Type B pancreatic cell (in vitro differentiated cells): ENCODE data around the gene CDC42. TPM values are rescaled to one million over a fixed set of nuclear protein-coding genes. Genes with fewer than 3 reads are reported as not detected.
"Not testable (repeated sequence)": the region's sequence is repeated elsewhere in the genome, so short reads cannot be mapped to it uniquely, and the experiment has no call there.

ENCODE experiments used
- DNase-seq: peaks from one replicate; pipeline ENCODE4 v3.0.0; 2021; ENCODE audit warnings: mixed read lengths; ENCODE audit not compliant: unreplicated experiment; ENCODE audit errors: extremely low spot score
- H3K27ac Mint-ChIP-seq: 2 replicates; pipeline ENCODE4 v1.8.0; 2021; ENCODE audit warnings: mild to moderate bottlenecking, mixed read lengths
- H3K27me3 Mint-ChIP-seq: 2 replicates; pipeline ENCODE4 v1.8.0; 2021; ENCODE audit warnings: mixed read lengths
- H3K36me3 Mint-ChIP-seq: 2 replicates; pipeline ENCODE4 v1.8.0; 2021; ENCODE audit warnings: mixed read lengths
- H3K4me1 Mint-ChIP-seq: one replicate; pipeline ENCODE4 v1.8.0; 2021; ENCODE audit warnings: mixed read lengths; ENCODE audit not compliant: unreplicated experiment
- H3K4me3 Mint-ChIP-seq: 2 replicates; pipeline ENCODE4 v1.8.0; 2021; ENCODE audit warnings: mild to moderate bottlenecking, mixed read lengths
- H3K9me3 Mint-ChIP-seq: 2 replicates; pipeline ENCODE4 v1.8.0; 2021; ENCODE audit warnings: mixed read lengths
- total RNA-seq: library from RNA; stranded (reverse); gene quantifications from 2 replicates; pipeline ENCODE4 v1.2.1, GENCODE V29; 2021; ENCODE audit warnings: low replicate concordance
- TF ChIP-seq, protein P1 (sequence below): fragments of 200-600 bp; sonication (generic); conservative IDR thresholded peaks from 2 replicates; pipeline ENCODE4 v1.5.0; 2021; ENCODE audit warnings: antibody characterized with exemption, mild to moderate bottlenecking

The CDC42 gene
- total RNA-seq, 1 donor from 2014 or later, result 238 TPM

DNA sequence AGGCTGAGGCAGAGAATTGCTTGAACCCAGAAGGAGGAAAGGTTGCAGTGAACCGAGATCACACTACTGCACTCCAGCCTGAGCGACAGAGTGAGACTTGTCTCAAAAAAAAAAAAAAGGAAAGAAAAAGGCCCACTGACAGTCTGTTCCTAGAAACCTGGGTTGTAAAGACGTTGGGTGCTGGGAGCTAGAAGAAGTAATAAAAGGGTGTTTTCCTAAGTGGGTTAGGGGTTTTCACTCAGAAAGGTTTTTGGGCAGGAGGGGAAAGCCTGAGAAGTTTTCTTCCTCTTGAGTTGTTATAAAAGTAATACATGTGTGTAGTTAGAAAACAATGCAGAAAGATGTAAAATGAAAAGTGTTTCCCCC lies 25.6 kb upstream of the CDC42 start:
- Mint-ChIP-seq H3K36me3 (no peaks in the 10 kb centered on the region), H3K9me3 (no peaks in the 10 kb centered on the region), H3K4me3 (peak overlapping the region; percentile 54), H3K27ac (no peak overlapping the region), H3K27me3 (no peaks in the 10 kb centered on the region), H3K4me1 (peaks cover 28% of the 10 kb centered on the region)
- no peak for DNase-seq
- TF ChIP-seq, protein P1, sequence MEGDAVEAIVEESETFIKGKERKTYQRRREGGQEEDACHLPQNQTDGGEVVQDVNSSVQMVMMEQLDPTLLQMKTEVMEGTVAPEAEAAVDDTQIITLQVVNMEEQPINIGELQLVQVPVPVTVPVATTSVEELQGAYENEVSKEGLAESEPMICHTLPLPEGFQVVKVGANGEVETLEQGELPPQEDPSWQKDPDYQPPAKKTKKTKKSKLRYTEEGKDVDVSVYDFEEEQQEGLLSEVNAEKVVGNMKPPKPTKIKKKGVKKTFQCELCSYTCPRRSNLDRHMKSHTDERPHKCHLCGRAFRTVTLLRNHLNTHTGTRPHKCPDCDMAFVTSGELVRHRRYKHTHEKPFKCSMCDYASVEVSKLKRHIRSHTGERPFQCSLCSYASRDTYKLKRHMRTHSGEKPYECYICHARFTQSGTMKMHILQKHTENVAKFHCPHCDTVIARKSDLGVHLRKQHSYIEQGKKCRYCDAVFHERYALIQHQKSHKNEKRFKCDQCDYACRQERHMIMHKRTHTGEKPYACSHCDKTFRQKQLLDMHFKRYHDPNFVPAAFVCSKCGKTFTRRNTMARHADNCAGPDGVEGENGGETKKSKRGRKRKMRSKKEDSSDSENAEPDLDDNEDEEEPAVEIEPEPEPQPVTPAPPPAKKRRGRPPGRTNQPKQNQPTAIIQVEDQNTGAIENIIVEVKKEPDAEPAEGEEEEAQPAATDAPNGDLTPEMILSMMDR, result no peak

- DNase-seq, result no peak
- TF ChIP-seq, protein P1, result no peak
- no peaks in the 10 kb centered on the region for H3K9me3 Mint-ChIP-seq
- H3K36me3 Mint-ChIP-seq, result no peaks in the 10 kb centered on the region
- H3K4me1 Mint-ChIP-seq, result peaks cover 13% of the 10 kb centered on the region
- H3K4me3 Mint-ChIP-seq, result no peak overlapping the region
- no peaks in the 10 kb centered on the region for H3K27me3 Mint-ChIP-seq
- no peak overlapping the region for H3K27ac Mint-ChIP-seq
These were observed 22.5 kb upstream of the CDC42 start for GRCh38 chr1:22030057-22030456.

DNA sequence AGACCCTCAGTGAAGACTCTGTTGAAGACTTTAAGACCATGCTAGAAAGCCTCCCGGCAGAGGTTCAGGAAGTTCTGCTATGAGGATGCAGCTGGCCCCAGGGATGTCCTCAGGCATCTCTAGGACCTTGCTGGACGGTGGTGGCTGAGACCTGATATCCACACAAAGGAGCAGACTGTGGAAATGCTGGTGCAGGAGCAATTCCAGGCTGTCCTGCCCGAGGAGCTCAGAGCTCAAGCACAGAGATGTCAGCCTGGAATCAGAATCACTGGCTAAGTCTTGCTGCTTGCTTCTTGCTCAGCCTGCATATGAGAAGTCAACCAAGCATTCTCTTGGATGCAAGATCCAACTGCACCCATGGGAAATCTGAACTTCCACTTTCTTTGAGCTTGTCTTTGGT lies 22.0 kb upstream of the CDC42 start:
- Mint-ChIP-seq H3K4me3 (no peak overlapping the region), H3K36me3 (no peaks in the 10 kb centered on the region), H3K9me3 (no peaks in the 10 kb centered on the region), H3K27me3 (no peaks in the 10 kb centered on the region), H3K4me1 (peaks cover 11% of the 10 kb centered on the region), H3K27ac (no peak overlapping the region)
- TF ChIP-seq, protein P1, result no peak
- no peak for DNase-seq

GRCh38 chr1:22031214-22031962 lies 21.1 kb upstream of the CDC42 start:
- Mint-ChIP-seq H3K27ac (peak overlapping the region; percentile 44), H3K4me1 (peaks cover 5% of the 10 kb centered on the region), H3K36me3 (no peaks in the 10 kb centered on the region), H3K9me3 (no peaks in the 10 kb centered on the region), H3K4me3 (no peak overlapping the region), H3K27me3 (no peaks in the 10 kb centered on the region)
- TF ChIP-seq, protein P1, result no peak
- DNase-seq, result no peak

DNA sequence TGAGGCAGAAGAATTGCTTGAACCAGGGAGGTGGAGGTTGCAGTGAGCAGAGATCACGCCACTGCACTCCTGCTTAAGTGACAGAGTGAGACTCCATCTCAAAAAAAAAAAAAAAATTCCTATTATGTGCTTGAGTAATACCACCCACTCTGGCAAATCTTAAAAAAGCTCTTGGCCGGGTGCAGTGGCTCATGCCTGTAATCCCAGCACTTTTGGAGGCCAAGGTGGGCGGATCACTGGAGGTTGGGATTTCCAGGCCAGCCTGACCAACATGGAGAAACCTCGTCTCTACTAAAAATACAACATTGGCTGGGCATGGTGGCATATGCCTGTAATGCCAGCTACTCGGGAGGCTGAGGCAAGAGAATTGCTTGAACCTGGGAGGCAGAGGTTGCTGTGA lies 17.7 kb upstream of the CDC42 start:
- not testable (repeated sequence) for H3K4me1 Mint-ChIP-seq, H3K36me3 Mint-ChIP-seq, H3K9me3 Mint-ChIP-seq, DNase-seq, H3K27ac Mint-ChIP-seq, H3K27me3 Mint-ChIP-seq, H3K4me3 Mint-ChIP-seq

GRCh38 chr1:22037520-22037919 lies 15.0 kb upstream of the CDC42 start:
- TF ChIP-seq, protein P1, result no peak
- Mint-ChIP-seq H3K9me3 (no peaks in the 10 kb centered on the region), H3K27me3 (no peaks in the 10 kb centered on the region), H3K27ac (no peak overlapping the region), H3K4me1 (peaks cover 10% of the 10 kb centered on the region), H3K4me3 (no peak overlapping the region), H3K36me3 (no peaks in the 10 kb centered on the region)
- no peak for DNase-seq
